Measurements from ENCODE around the gene ATP1A2. TPM values are rescaled to one million over a fixed set of nuclear protein-coding genes. Genes with fewer than 3 reads are reported as not detected.

Gene ATP1A2
- total RNA-seq, 1 experiment from 2014 or later = not detected

DNA sequence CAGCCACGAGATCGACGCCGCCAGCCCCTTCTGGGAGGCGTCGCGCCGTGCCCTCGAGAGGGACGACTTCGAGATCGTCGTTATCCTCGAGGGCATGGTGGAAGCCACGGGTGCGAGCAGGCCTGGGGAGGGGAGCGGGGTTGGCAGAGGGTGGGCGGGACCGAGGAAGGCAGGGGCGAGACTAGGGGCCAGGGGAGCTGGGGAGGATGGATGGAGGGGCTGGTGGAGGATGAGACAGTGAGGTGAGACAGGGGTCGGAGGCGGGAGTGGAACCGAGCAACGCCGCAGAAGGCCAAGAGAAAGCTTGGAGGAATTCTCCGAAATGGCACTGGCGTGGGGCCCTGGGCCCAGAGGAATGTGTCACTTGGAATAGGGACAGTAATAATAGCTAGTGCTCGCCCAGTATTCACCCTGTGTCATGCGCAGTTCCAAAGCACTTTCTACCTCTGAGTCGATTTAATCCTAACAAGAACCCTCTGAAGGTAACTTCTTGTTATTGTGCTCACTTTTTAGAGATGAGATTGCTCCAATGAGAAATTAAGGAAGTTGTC lies 30.7 kb upstream of the ATP1A2 start:
- no peak for DNase-seq (ENCODE audit: low spot score)

DNA sequence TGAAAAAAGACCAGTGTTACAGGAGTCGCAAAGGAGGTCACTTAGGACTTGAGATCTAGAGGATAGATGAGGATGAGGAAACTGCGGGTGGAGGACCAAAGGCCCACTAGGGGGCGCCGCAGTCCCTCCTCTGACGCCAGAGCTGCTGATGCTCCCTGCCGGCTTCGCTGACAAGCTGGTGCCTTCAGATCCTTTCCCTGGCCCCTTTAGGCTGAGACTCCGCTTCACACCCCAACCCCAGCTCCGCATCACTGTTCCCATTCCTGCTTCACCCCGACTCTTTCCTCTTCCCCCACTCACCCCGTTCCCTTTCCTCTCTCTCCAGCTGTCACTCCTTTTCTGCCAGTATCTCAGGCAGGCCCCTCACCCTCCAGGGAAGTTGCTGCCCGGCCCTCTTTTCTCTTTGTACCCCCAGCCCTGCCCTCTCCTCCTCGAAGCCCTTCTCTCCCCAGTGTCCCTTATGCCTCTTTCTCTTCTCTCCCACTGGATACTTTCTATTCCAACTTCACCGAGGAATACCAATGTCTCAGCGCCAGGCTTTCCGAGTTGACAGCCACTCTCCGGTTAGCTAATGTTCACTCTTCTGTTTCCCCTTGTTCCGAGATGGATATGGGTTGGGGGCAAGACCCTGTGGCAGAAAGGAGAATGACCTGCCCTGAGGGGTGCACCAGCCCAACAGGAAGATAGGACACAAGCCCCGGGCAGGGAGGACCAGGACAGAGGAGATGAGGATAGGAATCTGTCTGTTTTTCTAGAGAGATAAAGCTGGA lies 29.7 kb upstream of the ATP1A2 start:
- peak; percentile 83 for DNase-seq (ENCODE audit: low spot score)

DNA sequence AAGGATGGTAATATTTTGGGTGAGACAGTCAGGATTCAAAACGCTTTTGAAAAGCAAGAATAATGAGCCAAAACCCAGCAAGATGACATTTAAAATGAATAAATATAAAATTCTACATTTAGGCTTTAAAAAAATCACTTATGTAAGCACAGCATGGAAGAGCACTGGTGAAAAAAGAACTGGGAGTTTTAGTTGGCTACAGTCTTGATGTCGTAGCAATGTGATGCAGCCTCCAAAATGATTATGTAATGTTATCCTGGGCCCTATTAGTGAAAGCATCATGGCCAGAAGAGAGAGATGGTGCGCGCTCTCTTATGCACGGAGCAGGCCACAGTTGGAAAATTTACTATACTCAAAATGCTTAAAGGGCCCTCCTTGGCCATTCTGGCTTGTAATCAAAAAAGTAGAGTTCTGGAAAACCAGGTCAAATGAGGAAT lies 29.1 kb upstream of the ATP1A2 start:
- DNase-seq (ENCODE audit: low spot score) = no peak

DNA sequence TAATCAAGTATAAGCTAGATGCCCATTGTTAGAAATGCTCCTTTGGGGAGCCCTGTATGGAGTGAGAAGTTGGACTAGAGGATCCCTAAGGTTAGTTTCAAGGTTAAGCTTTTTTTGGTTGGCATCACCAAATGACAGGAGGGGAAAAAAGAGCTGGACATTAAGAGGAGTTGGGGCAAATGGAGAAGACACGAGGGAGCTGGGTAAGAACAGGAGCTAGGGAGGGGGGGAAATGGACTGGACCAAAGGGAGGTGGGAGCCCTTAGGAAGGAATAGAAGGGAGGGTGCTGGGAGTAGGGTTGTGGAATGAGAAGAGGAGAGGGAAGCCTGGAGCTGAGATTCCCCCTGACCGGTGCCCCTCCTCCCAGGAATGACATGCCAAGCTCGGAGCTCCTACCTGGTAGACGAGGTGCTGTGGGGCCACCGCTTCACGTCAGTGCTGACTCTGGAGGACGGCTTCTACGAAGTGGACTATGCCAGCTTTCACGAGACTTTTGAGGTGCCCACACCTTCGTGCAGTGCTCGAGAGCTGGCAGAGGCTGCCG lies 28.4 kb upstream of the ATP1A2 start:
- no peak for DNase-seq (ENCODE audit: low spot score)

DNA sequence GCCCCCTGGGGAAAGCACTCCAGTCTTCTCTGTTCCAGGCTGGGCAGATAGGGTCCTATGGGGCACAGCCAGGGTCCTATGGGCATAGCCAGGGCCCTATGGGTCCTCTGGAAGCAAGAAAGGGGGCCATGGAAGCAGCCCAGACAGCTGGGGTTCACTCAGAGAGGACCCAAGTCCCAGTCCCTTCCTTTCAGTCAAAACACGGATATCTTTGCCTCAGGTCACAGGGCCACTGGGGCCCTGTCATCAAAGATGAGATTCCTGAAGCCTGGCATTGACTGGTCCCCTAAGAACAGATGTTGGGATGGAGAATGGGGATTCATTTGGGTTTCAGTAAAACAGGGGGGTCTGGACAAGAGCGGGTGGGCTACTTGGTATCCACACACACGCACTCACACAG lies 25.7 kb upstream of the ATP1A2 start:
- DNase-seq (ENCODE audit: low spot score) = no peak

DNA sequence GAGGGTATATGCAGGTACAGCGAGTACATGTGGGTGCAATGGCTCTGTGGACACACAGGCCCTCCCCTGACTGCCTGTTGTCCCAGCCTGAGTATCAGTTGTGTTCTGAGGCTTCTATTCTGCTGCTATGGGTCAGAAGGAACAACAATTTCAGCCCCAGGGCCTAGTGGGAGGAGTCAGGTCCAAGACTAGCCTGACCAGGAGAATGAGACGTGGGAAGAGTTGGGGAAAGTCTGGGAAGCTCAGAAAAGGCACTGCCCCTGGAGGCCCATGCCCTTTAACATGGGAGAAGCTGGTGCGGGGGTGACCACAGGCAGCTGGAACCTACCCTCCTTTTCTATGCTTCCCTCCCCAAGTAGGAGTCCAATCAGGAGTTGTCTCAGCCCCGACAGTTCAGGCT lies 24.8 kb upstream of the ATP1A2 start:
- DNase-seq (ENCODE audit: low spot score) = no peak

DNA sequence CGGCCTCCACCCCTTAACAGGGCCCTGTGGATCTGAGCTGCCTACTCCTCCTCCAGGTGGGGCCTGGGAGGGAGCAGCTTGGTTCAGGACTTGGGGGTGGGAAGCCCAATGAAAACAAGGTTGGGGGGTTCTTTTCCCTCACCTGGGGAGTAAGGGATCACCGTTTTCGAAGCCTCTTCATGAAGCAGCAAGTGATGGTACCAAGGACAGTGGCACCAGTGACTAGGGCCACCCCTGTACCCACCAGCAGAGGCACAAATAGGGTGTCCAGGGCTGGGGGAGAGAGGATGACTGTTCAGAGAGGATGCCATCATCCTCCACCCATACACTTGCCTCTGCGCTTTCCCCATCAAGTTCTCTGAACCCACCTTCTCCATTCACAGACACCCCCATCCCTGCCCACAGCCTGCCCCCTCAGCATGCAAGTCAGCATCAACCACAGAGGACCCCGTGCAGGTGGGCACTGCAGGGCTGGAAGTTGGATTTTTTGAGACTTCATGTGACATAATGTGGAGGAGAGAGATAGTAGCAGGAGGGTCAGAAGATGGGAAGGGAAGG lies 23.8 kb upstream of the ATP1A2 start:
- no peak for DNase-seq (ENCODE audit: low spot score)

DNA sequence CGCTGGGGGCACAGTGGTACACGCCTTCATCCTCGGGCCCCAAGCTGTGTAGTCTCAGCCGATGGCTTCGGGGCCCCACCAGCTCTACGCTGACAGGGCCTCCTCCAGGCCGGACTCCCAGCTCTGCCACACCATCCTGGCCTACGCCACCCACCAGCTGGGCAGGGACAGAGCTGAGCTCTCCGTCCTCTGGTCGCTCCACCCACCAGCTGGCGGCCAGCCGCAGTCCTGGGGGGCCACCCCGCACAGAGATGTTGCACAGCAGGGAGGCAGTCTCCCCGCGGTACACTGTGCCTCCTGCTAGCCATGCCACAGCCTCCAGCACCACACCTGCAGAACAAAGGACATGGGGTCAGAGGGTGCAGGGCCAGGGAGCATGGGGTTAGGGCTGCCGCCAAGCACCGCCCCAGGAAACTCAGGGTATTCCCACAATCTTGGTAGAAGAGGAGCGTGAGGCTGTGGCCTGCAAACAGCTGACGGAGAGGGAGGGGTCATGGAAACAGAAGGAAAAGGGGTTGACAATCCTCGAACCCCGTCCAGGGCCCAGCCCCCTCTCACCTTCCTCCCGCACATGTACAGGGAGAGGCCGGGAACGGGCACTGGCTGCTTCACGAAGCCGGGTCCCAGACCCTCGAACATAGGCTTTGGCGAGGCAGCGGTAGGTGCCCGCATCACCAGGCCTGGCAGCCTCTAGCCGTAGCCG lies 23.0 kb upstream of the ATP1A2 start:
- no peak for DNase-seq (ENCODE audit: low spot score)

DNA sequence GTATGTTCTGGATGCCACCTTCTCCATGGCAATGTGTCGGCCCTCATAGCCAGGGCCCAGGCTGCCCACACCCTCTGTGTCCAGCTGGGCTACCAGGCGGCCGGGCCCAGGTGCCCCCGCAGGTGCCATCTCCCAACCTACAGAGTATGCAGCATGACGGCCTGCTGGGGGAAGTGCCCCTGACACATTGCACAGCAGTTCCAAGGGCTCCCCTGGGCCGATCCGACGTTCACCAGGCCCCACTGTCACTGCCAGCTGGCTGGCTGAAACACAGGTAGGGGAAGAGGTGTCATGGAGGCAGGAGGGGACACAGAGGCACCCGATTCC lies 22.5 kb upstream of the ATP1A2 start:
- DNase-seq (ENCODE audit: low spot score) = no peak

DNA sequence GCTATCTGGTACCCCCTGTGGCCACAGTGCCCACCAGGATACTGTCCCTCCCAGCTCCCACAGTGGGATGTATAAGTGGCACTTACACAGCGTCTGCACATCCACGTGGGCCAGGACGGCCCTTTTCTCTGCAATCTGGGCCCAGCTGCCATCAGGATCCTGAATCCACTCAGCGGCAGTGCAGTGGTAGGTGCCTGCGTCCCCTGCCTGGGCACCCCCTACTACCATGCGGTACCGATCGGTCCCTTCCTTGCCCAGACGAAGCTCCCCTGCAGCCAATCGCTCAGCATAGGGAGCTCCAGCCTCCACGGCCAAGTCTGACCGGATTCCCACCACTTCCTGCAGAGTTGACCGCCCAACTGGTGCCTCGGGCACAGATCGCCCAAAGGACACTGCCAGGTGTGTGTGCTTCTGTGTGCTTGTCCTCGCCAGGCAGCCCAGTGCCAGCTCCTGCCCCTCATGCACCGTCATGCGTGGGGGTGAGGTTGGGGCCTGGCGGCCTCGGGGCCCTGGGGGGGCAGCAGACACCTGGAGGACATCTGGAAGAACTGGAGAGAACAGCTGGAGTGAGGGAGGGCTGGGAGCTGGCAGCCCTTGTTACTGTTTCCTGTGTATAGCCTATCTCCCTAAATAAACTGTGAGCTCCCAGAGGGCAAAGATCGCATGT lies 21.8 kb upstream of the ATP1A2 start:
- no peak for DNase-seq (ENCODE audit: low spot score)

DNA sequence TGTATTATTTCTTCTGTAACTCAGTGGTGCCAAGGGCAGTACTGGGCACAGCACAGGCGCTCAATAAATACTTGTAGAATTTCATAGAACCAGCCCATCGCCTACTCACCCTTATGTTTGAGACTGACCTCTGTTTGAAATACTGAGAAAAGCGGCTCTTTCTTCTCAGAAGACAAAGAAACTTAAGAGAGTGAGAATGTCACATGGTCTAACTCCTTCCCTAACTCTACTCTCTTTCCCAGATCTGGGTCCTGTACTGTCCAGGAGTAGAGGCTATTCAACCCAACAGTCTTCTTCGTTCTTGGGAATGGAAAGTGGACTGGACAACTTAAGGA lies 21.3 kb upstream of the ATP1A2 start:
- DNase-seq (ENCODE audit: low spot score) = no peak

DNA sequence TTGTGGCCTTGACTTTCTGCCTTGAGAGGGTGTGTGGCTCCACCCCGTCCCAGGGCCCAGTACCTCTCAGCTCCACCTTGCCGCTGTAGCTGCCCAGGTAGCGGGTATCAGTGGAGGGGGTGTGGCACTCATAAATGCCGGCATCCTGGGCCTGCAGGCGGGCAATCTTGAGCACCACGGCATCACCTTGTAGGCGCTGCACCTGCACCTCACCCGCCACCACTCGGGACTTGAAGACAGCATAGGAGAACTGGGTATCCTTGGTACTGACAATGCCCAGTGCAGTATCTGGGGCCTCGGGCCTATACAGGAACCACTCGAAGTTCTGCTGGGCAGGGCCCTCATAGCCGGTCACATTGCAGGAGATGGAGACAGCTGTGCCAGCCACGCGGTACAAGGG lies 20.8 kb upstream of the ATP1A2 start:
- DNase-seq (ENCODE audit: low spot score) = no peak

DNA sequence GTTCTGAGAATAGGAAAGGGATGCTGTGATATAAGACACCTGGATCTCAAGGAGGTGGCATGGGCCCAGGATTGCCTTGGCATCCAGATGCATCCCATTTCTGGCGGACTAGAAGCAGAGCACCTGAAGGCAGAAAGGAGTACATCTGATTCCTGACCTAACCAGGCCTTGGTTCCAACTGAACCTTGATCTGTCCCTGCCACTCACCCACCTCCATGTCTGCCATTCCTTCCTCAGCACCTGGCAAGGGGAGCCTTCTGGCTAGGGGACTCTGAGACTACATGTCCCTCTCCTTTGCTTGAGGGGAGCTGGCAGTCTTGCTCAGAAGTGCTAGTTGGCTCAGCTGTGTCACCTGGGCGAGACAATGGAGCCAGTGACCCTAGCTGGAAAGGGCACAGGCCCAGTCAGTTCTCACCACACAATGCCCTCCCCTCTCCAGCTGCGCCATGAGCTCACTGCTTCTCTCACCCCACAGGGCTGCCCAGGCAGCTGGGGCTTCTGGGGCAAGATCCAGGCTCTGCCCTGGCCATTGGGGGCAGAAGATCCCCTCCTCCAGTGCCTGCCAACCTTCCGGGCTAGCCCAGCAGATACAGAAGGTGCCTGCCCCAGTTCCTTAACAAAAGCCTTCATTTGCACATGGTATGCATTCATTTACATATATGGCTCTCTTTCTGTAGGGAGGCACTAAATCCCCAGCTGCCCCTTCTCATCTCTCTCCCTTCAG lies 20.0 kb upstream of the ATP1A2 start:
- DNase-seq (ENCODE audit: low spot score) = no peak

DNA sequence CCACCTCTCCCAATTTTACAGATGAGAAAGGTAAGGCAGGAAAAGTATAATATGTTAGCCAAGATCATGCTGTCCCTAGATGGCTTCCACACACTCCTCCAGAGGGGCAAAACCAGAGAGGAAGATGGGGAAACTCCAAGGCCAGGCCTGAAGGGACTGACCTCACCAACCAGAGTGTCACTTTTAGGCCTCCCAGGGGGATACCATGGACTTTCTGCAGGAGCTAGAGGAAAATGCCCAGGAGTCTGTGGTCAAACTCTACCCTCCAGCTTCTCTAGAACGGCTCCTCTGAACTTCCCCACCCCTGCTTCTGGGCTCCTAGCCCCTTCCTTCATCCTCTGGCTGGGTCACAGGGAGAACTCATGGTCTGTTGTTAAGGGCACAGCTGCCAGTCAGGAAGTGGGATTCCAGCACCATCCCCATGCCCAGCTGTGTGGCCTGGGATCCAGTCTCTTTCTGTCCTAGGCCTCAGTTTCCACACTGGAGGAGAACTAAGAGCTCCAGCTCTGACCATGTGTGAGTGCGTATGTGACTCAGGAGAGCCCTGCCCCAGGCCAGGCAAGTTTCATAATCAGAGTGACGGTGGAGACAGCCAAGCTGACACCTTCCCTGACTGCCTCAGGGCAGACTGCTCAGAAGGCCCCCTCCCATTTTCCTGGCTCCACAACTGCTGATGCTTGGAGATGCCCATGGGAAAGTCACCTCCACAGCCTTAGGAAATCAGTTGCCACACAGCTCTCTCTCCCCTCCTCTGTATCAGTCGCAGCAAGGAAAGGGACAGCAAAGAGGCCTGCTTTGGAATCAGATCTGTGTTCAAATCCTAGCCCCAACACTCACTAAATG lies 19.1 kb upstream of the ATP1A2 start:
- DNase-seq (ENCODE audit: low spot score) = no peak

DNA sequence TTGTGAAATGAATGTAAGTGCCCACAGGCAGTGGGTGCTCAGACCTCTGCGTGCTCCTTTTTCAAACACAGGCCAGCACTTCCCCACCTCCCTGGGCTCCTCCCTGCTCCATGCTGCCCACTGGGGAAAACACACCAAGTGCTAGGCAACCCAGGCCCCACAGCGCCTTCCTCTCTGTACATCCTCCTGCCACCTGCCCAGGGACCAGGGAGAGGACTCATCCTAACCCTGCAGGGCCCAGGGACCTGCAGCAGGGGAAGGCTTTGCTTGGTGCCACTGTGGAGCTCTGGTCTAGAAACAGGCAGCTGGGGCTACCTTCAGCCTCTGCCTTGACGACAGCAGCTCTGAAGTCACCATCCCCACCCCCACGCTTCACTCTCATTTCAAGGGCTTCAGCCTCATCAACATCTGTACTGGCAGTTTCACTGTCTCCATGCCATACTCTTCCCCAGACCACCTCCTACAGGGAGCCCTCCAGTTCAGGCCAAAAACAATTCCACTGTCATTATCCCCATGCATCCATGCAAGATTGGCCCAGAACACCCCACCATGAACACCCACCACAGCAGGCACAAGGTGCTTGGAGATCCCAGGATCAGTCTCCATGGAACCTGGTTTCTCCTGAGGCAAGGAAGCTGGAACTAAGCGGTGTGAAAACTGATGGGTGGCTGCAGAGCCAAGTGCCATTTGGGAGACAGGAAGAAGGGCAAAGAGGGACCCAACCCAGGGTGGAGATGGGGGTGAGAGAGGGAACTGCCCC lies 18.2 kb upstream of the ATP1A2 start:
- no peak for DNase-seq (ENCODE audit: low spot score)

DNA sequence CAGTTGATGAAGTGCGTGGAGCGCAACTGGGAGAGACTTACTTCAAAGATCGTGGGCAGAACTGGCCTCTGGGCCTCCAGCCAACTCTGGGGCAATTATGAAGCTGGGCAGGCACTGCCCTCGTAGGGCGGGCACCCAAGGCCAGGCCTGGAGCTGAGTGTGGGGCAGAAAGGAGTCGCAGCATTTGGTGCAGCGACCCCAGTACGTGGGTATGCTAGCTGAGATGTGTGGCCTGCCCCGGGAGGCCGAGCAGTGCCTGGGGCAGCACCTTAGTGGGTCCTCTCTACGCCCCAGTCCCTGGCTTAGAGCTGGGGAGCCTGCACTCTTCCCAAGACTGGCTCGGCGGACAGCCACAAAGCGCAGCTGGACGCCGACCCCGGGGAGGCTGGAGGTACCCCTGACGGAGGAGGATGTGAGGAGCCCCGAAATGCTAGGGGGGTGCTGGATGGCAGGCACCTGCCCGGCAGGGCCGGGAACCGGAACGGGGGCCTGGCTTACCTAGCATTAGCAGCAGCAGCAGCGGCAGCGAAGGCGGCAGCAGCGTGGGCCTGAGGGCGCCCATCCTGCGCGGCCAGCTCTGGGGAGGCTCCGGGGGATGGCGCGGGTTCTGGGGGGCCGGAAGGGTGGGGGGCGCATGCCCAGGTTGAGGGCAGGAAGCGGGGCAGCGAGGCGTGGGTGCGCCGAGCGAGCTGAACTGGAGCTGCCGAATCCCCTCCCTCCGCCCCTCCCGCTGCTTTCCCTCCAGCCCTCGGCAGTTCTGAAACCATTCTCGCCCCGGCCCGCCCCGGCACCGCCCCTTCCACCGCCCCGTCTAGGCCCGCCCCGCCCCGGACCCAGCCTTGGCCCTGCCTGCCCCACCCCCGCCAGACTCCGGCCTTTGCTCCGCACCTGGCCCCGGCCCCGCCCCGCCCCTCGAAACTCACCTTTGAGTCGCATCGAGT lies 17.4 kb upstream of the ATP1A2 start, which contains the start of gene IGSF8:
IGSF8 (minus strand) TSS at position 709 of the 941 bp plus-strand sequence; CDS start at position 562, 147 bp downstream.
- DNase-seq (ENCODE audit: low spot score) = peak; percentile 74

DNA sequence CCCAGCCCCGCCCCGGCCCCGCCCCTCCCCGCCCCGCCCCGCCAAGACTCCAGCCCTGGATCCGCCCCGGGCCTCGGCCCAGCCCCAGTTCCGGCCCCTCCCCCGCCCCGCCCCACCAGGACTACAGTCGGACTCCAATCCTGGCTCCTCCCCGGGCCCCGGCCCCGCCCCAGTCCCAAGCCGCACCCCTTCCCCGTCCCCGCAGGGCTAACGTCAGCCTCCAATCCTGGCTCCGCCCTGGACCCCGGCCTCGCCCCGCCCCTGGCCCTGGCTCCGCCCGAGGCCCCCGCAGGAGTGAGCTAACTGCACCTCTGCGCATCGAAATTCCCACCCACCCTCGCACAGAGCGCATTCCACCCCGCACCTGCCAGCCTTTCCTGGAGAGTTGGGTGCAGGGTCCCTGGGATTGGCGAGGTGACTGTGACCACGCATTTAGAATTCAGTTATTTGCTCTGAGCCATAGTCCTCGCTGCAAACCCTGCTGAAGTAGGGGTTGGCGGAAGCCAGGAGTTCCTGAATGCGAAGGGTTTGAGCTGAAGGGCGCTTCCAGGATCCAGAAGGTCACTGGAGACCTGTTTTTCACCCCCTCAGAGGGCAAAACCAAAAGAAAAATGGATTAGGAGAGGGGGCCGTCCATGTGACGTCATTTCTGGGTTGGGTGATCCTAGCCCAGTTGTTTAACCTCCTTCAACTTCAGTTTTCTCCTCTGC lies 16.6 kb upstream of the ATP1A2 start:
- peak; percentile 90 for DNase-seq (ENCODE audit: low spot score)

All from HT-29 (cell line).